ENCODE measurements around the gene KY. TPM values are rescaled to one million over a fixed set of nuclear protein-coding genes. Genes with fewer than 3 reads are reported as not detected.

KY gene
- total RNA-seq, 2 donors from 2014 or later = 1.4 to 1.7 TPM

DNA sequence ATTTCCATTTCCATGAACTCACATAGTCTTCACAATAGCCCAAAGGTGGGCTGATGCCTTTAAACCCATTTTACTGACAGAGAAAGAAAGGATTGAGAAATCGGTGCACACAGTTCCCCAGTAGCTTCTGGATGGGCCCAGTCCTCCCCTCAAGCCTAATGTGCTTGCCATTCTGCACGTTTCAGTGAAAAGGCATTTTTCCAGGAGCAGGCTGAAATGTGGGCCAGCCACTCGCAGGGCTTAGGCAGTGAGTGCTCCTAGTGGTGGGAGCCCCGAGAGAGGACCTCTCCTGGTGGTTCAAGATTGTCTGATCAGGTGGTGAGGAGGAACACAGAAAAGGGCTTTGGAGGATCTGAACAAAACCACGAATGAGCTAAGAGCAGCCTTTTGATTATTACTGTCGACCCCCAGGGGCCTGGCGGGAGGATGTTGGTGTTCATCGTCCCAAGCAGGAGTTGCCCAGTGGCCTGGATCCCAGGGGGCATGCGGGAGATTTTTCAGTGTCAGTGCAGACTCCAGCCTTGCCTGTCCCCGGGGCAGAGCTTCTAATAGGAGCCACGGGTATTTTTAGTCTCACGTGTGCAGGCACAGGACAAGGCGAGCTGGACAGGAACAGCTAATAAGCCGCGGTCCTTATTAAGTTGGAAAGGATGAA is 8.7 kb upstream of the KY start:
- H3K27me3 ChIP-seq (replicated peaks; ENCODE audit: insufficient read depth) = no peaks in the 10 kb centered on the region
- no peak for TF ChIP-seq CTCF (IDR thresholded peaks at IDR 0.05)
- TF ChIP-seq POLR2A (IDR thresholded peaks at IDR 0.05) = no peak
- no peak for TF ChIP-seq POLR2AphosphoS5 (IDR thresholded peaks at IDR 0.05)
- no peaks in the 10 kb centered on the region for H3K9me3 ChIP-seq
- no peak for DNase-seq (ENCODE audit: low spot score)
- 83% methylated on average over 15 of the region's 15 CpGs for WGBS
- H3K36me3 ChIP-seq = no peaks in the 10 kb centered on the region
- no peak overlapping the region for H3K4me3 ChIP-seq
- intact Hi-C loops (cut with DNase I) = loop anchor here (10.0 kb wide), 1 partner anchor 65 kb away; no protein-coding TSS in a partner anchor
- H3K27ac ChIP-seq = no peak overlapping the region
- H3K4me1 ChIP-seq (replicated peaks) = no peaks in the 10 kb centered on the region

DNA sequence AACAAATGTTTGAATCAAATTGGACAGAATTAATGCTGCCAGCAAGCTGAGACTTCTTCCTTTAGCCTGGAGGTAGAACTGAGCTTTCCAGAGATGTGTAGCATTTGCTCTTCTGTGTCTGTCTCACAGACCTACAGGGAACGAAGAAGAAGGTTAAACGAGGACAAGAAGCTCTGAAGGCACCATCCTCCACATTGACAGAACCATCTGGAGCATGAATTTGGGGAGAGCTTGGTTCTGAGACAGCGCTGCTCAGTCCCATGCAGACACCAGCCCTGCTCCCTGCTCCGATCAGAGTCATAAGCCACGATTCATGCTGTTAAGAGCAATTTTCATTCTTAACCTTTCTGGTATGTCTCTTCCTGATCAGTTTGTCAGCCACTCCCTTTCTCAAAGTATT is 7.7 kb upstream of the KY start:
- Histone ChIP-seq H3K4me1 (replicated peaks) (no peaks in the 10 kb centered on the region), H3K27me3 (replicated peaks; ENCODE audit: insufficient read depth) (no peaks in the 10 kb centered on the region), H3K36me3 (no peaks in the 10 kb centered on the region), H3K4me3 (no peak overlapping the region), H3K27ac (no peak overlapping the region), H3K9me3 (no peaks in the 10 kb centered on the region)
- no peak for DNase-seq (ENCODE audit: low spot score)
- TF ChIP-seq CTCF (IDR thresholded peaks at IDR 0.05) (no peak), POLR2A (IDR thresholded peaks at IDR 0.05) (no peak), POLR2AphosphoS5 (IDR thresholded peaks at IDR 0.05) (no peak)
- intact Hi-C loops (cut with DNase I) = loop anchor here (10.0 kb wide), 1 partner anchor 66 kb away; no protein-coding TSS in a partner anchor
- 71% methylated on average over 5 of the region's 5 CpGs for WGBS

GRCh38 chr3:134656211-134656800 is 5.5 kb upstream of the KY start:
- no peak overlapping the region for H3K4me3 ChIP-seq
- no peaks in the 10 kb centered on the region for H3K36me3 ChIP-seq
- no peaks in the 10 kb centered on the region for H3K9me3 ChIP-seq
- no peaks in the 10 kb centered on the region for H3K27me3 ChIP-seq (replicated peaks; ENCODE audit: insufficient read depth)
- H3K4me1 ChIP-seq (replicated peaks) = no peaks in the 10 kb centered on the region
- no peak for TF ChIP-seq CTCF (IDR thresholded peaks at IDR 0.05)
- TF ChIP-seq POLR2AphosphoS5 (IDR thresholded peaks at IDR 0.05) = no peak
- TF ChIP-seq POLR2A (IDR thresholded peaks at IDR 0.05) = no peak
- no peak for DNase-seq (ENCODE audit: low spot score)
- intact Hi-C loops (cut with DNase I) = loop anchor here (10.0 kb wide), 1 partner anchor 68 kb away; no protein-coding TSS in a partner anchor
- 76% methylated on average over 7 of the region's 7 CpGs for WGBS
- H3K27ac ChIP-seq = no peak overlapping the region

- DNase-seq (ENCODE audit: low spot score) = no peak
- Histone ChIP-seq H3K4me1 (replicated peaks) (no peaks in the 10 kb centered on the region), H3K27ac (no peak overlapping the region), H3K4me3 (no peak overlapping the region), H3K36me3 (no peaks in the 10 kb centered on the region), H3K27me3 (replicated peaks; ENCODE audit: insufficient read depth) (no peaks in the 10 kb centered on the region), H3K9me3 (no peaks in the 10 kb centered on the region)
- TF ChIP-seq CTCF (IDR thresholded peaks at IDR 0.05) = no peak
- intact Hi-C loops (cut with DNase I) = loop anchor here (10.0 kb wide), 1 partner anchor 69 kb away; no protein-coding TSS in a partner anchor
- WGBS = 92% methylated on average over 4 of the region's 4 CpGs
These were observed 4.9 kb upstream of the KY start for GRCh38 chr3:134655706-134656105.

DNA sequence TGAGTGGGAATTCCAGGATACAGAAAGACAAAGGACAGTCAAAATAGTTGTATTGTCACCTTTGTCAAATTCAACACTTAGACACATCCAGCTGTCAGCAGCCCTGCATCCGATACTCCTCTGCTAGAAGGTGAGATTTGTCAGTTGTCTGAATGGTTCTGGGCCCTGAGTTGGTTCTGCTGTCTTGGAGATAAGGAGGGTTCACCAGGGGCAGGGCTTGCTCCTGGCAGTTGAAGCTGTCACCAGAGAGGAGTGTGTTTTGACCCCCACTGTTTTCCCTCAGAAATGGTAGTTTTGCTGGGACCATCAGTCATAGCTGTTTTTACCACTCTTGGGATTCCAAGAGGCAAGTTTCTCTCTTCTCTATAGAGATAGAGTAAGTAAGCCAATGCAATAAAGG is 3.2 kb upstream of the KY start:
- intact Hi-C loops (cut with DNase I) = loop anchor here (10.0 kb wide), 1 partner anchor 71 kb away; no protein-coding TSS in a partner anchor
- WGBS = 100% methylated on average over 1 of the region's 1 CpG
- no peaks in the 10 kb centered on the region for H3K27me3 ChIP-seq (replicated peaks; ENCODE audit: insufficient read depth)
- H3K36me3 ChIP-seq = no peaks in the 10 kb centered on the region
- TF ChIP-seq POLR2AphosphoS5 (IDR thresholded peaks at IDR 0.05) = no peak
- TF ChIP-seq CTCF (IDR thresholded peaks at IDR 0.05) = no peak
- no peak for TF ChIP-seq POLR2A (IDR thresholded peaks at IDR 0.05)
- no peaks in the 10 kb centered on the region for H3K4me1 ChIP-seq (replicated peaks)
- DNase-seq (ENCODE audit: low spot score) = no peak
- no peaks in the 10 kb centered on the region for H3K9me3 ChIP-seq
- no peak overlapping the region for H3K4me3 ChIP-seq
- H3K27ac ChIP-seq = no peak overlapping the region
